Testis (tissue), 3 donors: ENCODE data around the gene PRIM2. TPM values are rescaled to one million over a fixed set of nuclear protein-coding genes. Genes with fewer than 3 reads are reported as not detected.
"Not testable (repeated sequence)": the region's sequence is repeated elsewhere in the genome, so short reads cannot be mapped to it uniquely, and the experiment has no call there.

Experiments
- DNase-seq: peaks from one replicate; pipeline ENCODE4 v3.0.0-alpha.2; 2019
- H3K27ac ChIP-seq, 2 donors: fragments of 200-600 bp; sonication (generic); one replicate each; pipeline ENCODE4 v1.5.1; 2019
- H3K27me3 ChIP-seq: fragments of 200-600 bp; sonication (generic); one replicate; pipeline ENCODE4 v1.5.1; 2019
- H3K36me3 ChIP-seq: fragments of 200-600 bp; sonication (generic); one replicate; pipeline ENCODE4 v1.5.1; 2017; ENCODE audit warnings: low read depth; ENCODE audit errors: missing control alignments
- H3K4me1 ChIP-seq: fragments of 200-600 bp; sonication (generic); one replicate; pipeline ENCODE4 v1.5.1; 2019
- H3K4me3 ChIP-seq, 2 donors: fragments of 200-600 bp; sonication (generic); one replicate each; pipeline ENCODE4 v1.5.1; 2017 to 2019
- H3K9me3 ChIP-seq: fragments of 200-600 bp; sonication (generic); one replicate; pipeline ENCODE4 v1.5.1; 2017
- WGBS, 2 donors: methylation state at CpG; one replicate each; pipeline ENCODE4 v1.1.5; 2018; 5-methylcytosine and 5-hydroxymethylcytosine counted together
- intact Hi-C: fragments of 100-400 bp; cut with DNase I; formaldehyde crosslinking; loops from one replicate; pipeline ENCODE4 v1.15.1; 2023; ENCODE audit warnings: low total_unique reads
- polyA plus RNA-seq: library from polyadenylated mRNA; stranded (reverse); fragments of 350-450 nt; fragmentation: Illumina TruSeq; extraction: RNeasy Lipid Tissue Mini Kit (QIAGEN cat#74804); gene quantifications from one replicate; pipeline ENCODE4 v1.2.3, GENCODE V29; 2014; ENCODE audit warnings: low read depth, low replicate concordance; ENCODE audit not compliant: insufficient read depth
- total RNA-seq, 2 donors: library from RNA; depleted of rRNA; stranded (reverse); fragments of >200 nt; gene quantifications; one replicate each; pipeline ENCODE4 v1.2.3, GENCODE V29; 2016

The PRIM2 gene
- total and polyA plus RNA-seq, 3 donors from 2014 or later: 11.0 to 13.2 (median 11.1) TPM

DNA sequence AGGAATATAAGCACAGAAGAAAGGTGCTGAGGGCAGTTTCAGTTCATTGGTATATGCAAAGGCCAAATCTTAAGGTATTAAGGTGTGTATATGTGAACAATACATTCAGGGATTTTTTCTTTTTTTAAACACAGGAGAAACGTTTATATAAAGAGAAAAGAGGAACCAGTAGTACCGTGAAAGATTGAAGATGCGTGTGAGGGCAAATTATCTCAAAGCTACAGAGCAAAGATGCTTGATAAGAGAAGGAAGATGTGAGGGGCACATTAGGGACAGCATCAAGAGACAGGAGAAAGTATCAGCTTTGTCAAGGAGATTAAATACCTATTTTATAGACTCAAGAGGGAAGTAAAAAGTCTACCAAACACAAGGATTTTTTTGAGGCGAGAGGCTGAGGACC is 165.0 kb downstream of the PRIM2 start:
- intact Hi-C loops, DNase-seq, H3K36me3 ChIP-seq, H3K9me3 ChIP-seq, H3K4me3 ChIP-seq, H3K27ac ChIP-seq, H3K27me3 ChIP-seq, H3K4me1 ChIP-seq: not testable (repeated sequence)
- WGBS, 2 donors: 88 to 89% methylated on average over 4 of the region's 4 CpGs

- intact Hi-C loops, DNase-seq, H3K4me3 ChIP-seq, H3K27me3 ChIP-seq, H3K36me3 ChIP-seq, H3K4me1 ChIP-seq, H3K9me3 ChIP-seq, H3K27ac ChIP-seq: not testable (repeated sequence)
- WGBS, 2 donors: 82 to 85% methylated on average over 4 of the region's 4 CpGs
Observed at GRCh38 chr6:57486494-57487081, 169.2 kb downstream of the PRIM2 start.

GRCh38 chr6:57488551-57488950 is 171.1 kb downstream of the PRIM2 start:
- H3K27ac ChIP-seq, H3K9me3 ChIP-seq, H3K27me3 ChIP-seq, intact Hi-C loops, H3K4me3 ChIP-seq, H3K36me3 ChIP-seq, H3K4me1 ChIP-seq, DNase-seq: not testable (repeated sequence)
- 70 to 74% methylated on average over 3 of the region's 3 CpGs for WGBS, 2 donors

- H3K4me3 ChIP-seq, H3K27ac ChIP-seq, DNase-seq, H3K4me1 ChIP-seq, H3K9me3 ChIP-seq, H3K36me3 ChIP-seq, intact Hi-C loops, H3K27me3 ChIP-seq: not testable (repeated sequence)
Observed at GRCh38 chr6:57489887-57490286, 172.5 kb downstream of the PRIM2 start.

DNA sequence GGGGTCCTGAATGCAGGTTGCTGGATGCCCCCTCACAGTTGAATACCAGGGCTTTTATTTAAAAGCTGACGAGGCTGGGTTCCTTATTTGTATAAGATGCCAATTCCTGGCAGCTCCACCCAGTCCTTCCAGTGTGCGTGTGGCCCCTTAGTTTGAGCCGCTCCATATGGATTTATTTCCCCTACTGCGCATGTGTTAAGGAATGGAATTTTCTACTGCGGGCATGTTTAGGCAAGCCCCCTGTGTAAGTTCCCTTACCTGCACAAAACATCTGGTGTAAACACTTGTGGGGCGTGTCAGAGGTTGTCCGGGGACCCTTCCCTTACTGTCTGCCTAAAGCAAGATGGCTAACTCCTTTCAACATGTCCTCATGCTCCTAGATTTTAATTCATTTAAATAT is 174.4 kb downstream of the PRIM2 start:
- H3K27me3 ChIP-seq, intact Hi-C loops, H3K27ac ChIP-seq, DNase-seq, H3K9me3 ChIP-seq, H3K4me3 ChIP-seq, H3K36me3 ChIP-seq, H3K4me1 ChIP-seq: not testable (repeated sequence)
- WGBS, 2 donors: 89 to 98% methylated on average over 5 to 7 of the region's 7 CpGs

DNA sequence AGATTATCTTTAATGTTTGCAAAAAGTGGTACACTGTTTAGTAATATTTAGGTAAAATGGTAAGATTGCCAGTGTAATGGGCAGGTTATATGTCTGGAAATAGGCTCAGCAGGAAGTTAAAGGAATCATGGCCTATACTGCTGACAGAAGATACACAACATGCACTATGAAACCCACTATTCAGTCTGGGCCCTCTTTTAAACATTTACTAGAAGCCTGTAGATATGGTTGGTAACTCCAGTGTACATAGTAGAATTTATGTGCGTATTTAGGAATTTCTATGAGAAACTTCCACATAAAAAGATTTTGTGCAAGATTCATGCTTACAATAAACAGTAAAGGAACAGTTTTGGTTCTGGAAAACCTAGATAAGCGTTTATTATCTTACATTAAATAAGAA is 178.8 kb downstream of the PRIM2 start:
- intact Hi-C loops, H3K36me3 ChIP-seq, H3K27me3 ChIP-seq, H3K4me1 ChIP-seq, H3K9me3 ChIP-seq, H3K4me3 ChIP-seq, H3K27ac ChIP-seq, DNase-seq: not testable (repeated sequence)
- 89 to 98% methylated on average over 2 of the region's 2 CpGs for WGBS, 2 donors

DNA sequence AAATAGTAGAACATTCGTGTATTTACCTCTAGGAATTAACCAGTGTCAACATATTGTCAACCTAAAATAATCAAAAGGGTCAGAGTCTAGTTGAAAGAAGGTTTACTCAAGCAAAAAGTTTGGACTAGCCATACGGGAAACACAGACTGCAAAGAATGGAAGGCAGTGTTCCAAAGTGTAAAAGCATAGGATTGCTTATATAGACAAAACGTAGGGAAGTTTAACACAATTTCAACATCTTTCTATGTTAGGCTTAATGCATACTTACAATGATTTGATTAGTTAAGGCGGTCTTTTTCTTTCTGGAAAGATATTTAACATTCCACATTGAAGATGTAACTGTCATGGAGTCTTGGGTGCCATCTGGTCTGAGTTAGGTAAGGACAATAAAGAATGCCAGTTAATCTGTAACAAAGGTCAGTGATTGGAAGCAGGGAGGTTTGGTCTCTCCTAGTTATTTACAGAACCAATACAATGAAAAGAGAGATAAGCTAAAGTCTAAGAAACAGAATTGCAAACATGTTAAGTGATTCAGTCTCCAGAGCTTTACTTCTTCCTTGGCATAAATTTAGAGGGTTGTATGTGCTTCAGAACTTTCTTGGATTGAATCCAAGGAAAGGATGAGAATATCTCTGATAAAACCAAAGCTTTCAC is 183.1 kb downstream of the PRIM2 start:
- H3K27ac ChIP-seq, intact Hi-C loops, H3K27me3 ChIP-seq, DNase-seq, H3K36me3 ChIP-seq, H3K4me3 ChIP-seq, H3K4me1 ChIP-seq, H3K9me3 ChIP-seq: not testable (repeated sequence)
- 82 to 85% methylated on average over 4 of the region's 4 CpGs for WGBS, 2 donors

- 63 to 80% methylated on average over 10 of the region's 10 CpGs for WGBS, 2 donors
- intact Hi-C loops, H3K9me3 ChIP-seq, DNase-seq, H3K4me1 ChIP-seq, H3K36me3 ChIP-seq, H3K4me3 ChIP-seq, H3K27ac ChIP-seq, H3K27me3 ChIP-seq: not testable (repeated sequence)
Observed at GRCh38 chr6:57502387-57502786, 185.0 kb downstream of the PRIM2 start.

DNA sequence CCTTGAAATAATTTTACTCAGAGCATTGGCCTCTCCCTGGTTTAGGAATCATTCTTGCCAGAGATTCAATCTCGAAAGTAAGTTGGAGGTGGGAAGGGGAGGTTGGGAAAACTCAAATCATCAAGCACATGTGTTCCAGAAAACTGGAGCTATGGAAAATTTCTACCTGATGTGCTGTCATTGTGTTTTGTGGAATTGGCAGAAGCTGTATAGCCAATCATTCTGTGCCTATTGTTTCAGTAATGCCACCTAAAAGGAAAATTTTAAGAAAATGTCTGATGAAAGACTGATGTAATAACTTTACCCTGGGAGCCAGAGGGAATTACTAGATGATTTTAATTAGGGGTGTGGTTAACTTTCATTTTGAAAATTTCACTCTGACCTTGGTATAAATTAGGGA is 187.8 kb downstream of the PRIM2 start:
- H3K27me3 ChIP-seq, H3K4me1 ChIP-seq, H3K4me3 ChIP-seq, DNase-seq, H3K27ac ChIP-seq, intact Hi-C loops, H3K36me3 ChIP-seq, H3K9me3 ChIP-seq: not testable (repeated sequence)
- 80 to 87% methylated on average over 1 of the region's 1 CpG for WGBS, 2 donors

GRCh38 chr6:57510390-57510789 is 193.0 kb downstream of the PRIM2 start:
- WGBS, 2 donors: 79 to 80% methylated on average over 4 of the region's 4 CpGs
- intact Hi-C loops, H3K4me3 ChIP-seq, H3K27ac ChIP-seq, H3K9me3 ChIP-seq, DNase-seq, H3K27me3 ChIP-seq, H3K4me1 ChIP-seq, H3K36me3 ChIP-seq: not testable (repeated sequence)

DNA sequence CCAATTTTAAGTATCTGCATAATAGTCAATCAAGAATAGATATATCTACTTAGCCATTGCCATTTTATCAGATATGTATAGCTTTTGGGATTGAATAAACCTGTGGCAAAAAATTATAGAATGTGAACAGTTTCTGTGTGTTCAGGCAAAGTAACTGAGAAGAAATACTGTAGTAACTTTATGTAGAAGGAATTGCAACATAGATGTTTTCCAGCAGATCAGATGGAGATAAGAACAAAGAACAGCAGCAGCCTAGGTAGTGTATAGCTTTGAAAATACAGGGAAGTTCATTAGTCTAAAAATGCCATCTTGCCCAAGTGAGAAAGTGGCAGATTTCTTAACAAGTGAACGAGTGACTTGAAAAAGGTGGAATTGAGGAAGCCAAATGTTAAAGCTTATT is 197.7 kb downstream of the PRIM2 start:
- H3K9me3 ChIP-seq, intact Hi-C loops, DNase-seq, H3K4me3 ChIP-seq, H3K27ac ChIP-seq, H3K36me3 ChIP-seq, H3K4me1 ChIP-seq, H3K27me3 ChIP-seq: not testable (repeated sequence)
- 91 to 94% methylated on average over 1 of the region's 1 CpG for WGBS, 2 donors

- H3K36me3 ChIP-seq, intact Hi-C loops, H3K27ac ChIP-seq, H3K4me1 ChIP-seq, H3K4me3 ChIP-seq, DNase-seq, H3K27me3 ChIP-seq, H3K9me3 ChIP-seq: not testable (repeated sequence)
- 82 to 85% methylated on average over 1 to 3 of the region's 3 CpGs for WGBS, 2 donors
Observed at GRCh38 chr6:57515845-57516244, 198.4 kb downstream of the PRIM2 start.
